Nephron (organoid): ENCODE results near the gene GDF15.
A peak's percentile ranks its signal among the peaks of the same experiment; 100 is the strongest.

Experiments
- H3K27ac Mint-ChIP-seq, 3 experiments: 2 replicates each; pipeline ENCODE4 v1.8.0; 2020; ENCODE audit warnings: mixed read lengths in 3 of 3, mild to moderate bottlenecking in 2 of 3, moderate library complexity in 1 of 3
- H3K27me3 Mint-ChIP-seq: 2 replicates; pipeline ENCODE4 v1.8.0; 2021; ENCODE audit warnings: low read depth, mild to moderate bottlenecking, moderate library complexity, mixed read lengths
- H3K36me3 Mint-ChIP-seq: 2 replicates; pipeline ENCODE4 v1.8.0; 2020; ENCODE audit warnings: low read depth, mixed read lengths
- H3K4me1 Mint-ChIP-seq: 2 replicates; pipeline ENCODE4 v1.8.0; 2020; ENCODE audit warnings: mixed read lengths
- H3K4me3 Mint-ChIP-seq, 3 experiments: 2 replicates each; pipeline ENCODE4 v1.8.0; 2020; ENCODE audit warnings: mild to moderate bottlenecking in 3 of 3, mixed read lengths in 3 of 3, moderate library complexity in 2 of 3
- H3K9me3 Mint-ChIP-seq: 2 replicates; pipeline ENCODE4 v1.8.0; 2020; ENCODE audit warnings: mixed read lengths
- TF ChIP-seq, protein P1 (sequence below), 3 experiments: fragments of 200-600 bp; sonication (generic); IDR thresholded peaks; one replicate each; pipeline ENCODE4 v1.5.0; 2021; ENCODE audit warnings: antibody characterized with exemption in 3 of 3; ENCODE audit not compliant: unreplicated experiment in 3 of 3

The GDF15 gene

DNA sequence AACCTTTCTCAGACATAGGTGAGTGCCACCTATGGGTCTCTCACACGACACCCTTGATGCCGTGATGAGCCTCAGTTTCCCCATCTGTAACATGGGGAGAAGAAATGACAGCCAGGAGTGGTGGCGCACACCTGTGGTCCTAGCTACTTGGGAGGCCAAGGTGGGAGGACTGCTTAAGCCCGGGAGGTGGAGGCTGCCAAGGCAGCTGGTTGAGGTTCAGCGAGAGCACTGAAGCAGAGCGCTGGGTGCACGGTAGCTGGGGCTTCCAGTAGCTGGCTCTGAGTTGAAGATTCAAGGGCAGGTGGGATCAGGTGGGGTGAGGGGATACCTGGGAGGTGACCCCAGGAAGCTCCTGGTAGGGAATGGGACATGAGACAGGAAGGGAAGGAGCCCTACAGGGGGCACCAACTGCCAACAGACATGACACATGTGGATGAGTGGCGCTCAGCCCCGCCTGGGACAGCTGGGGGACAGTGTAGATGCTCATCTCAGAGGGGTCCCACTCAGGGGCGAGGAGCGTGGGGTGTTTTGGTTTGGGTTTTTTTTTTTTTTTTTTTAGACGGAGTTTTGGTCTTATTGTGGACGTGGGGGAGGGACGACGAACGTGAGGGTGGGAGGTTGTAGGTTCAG is 26.8 kb downstream of the GDF15 start:
- Mint-ChIP-seq H3K27me3 (peaks cover 5% of the 10 kb centered on the region), H3K27ac (peak overlapping the region; percentile 42 to 76 (median 54)), H3K9me3 (no peaks in the 10 kb centered on the region), H3K4me1 (peaks cover 40% of the 10 kb centered on the region), H3K36me3 (no peaks in the 10 kb centered on the region), H3K4me3 (peak overlapping the region in 2 of 3 experiments; percentile 11 to 26)
- TF ChIP-seq, protein P1, sequence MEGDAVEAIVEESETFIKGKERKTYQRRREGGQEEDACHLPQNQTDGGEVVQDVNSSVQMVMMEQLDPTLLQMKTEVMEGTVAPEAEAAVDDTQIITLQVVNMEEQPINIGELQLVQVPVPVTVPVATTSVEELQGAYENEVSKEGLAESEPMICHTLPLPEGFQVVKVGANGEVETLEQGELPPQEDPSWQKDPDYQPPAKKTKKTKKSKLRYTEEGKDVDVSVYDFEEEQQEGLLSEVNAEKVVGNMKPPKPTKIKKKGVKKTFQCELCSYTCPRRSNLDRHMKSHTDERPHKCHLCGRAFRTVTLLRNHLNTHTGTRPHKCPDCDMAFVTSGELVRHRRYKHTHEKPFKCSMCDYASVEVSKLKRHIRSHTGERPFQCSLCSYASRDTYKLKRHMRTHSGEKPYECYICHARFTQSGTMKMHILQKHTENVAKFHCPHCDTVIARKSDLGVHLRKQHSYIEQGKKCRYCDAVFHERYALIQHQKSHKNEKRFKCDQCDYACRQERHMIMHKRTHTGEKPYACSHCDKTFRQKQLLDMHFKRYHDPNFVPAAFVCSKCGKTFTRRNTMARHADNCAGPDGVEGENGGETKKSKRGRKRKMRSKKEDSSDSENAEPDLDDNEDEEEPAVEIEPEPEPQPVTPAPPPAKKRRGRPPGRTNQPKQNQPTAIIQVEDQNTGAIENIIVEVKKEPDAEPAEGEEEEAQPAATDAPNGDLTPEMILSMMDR (IDR thresholded peaks at IDR 0.05; ENCODE audit: unreplicated experiment in 3 of 3) = no peak

DNA sequence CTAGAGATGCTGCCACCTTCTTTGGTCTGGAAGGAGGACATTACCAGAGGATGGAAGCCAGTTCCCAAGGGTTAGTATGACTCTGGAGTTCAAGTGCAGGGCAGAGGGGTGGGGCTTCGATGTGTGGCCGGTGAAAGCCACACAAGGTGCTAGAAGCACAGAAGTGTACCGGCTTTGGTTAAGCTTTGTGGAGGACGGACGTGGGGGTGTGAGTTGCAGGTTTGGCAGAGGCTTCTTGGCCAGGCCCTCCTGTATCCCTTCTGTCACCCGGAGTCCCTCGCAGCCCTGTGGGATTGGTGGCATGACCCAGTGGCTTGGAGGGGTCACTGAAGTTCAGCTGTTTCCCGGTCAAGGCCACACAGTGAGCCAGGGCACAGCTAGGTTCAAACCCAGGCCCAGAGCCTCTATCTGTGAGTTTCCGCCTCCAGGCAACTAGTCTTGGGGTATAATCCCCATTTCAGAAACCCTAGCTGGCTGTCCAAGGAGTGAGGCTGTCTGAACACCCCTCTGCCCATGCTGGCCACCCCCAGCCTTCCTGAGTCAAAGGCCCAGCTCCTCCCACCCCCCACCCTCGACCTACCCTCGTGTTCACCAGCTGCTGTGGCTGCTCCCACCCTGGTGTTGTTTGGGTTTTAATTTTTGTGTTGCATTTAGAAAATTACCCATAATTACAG is 28.7 kb downstream of the GDF15 start:
- peaks cover 53% of the 10 kb centered on the region for H3K4me1 Mint-ChIP-seq
- no peaks in the 10 kb centered on the region for H3K9me3 Mint-ChIP-seq
- peaks cover 5% of the 10 kb centered on the region for H3K27me3 Mint-ChIP-seq
- peak overlapping the region; percentile 98 to 99 (median 98) for H3K27ac Mint-ChIP-seq
- TF ChIP-seq, protein P1 (IDR thresholded peaks at IDR 0.05; ENCODE audit: unreplicated experiment in 3 of 3) = no peak
- peak overlapping the region; percentile 76 to 81 (median 78) for H3K4me3 Mint-ChIP-seq
- H3K36me3 Mint-ChIP-seq = no peaks in the 10 kb centered on the region

DNA sequence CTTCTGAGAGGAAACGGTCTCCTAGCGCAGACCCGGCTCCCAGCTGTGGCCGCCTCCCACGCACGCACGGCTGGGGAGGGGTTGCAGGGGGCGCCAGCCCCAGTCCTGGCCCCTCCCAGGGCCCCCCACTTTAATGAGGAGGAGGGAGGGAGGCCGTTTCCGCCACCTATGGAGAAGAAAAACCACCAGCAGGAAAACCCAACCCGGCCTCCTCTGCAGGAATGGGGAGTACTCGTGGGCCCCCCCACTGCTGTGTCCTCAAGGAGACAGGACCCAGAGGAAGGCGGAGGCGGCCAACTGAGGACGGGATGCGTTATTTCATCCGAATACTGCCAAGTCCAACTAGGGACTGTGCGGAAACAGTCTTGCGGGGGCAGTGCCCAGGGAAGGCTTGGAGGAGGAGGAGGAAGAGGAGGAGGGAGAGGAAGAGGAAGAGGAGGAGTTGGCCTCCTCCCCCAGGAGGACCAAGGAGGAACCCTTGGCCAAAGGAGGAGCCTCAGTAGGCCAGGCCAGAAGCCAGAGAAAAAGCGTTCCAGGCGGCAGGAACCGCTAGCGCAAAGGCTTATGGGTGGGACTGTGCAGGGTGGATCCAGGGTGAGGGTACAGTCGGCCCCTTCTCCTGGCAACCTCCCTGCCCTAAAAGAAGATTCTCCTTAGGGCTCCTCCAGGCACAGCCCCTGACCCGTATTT is 29.4 kb downstream of the GDF15 start:
- peaks cover 56% of the 10 kb centered on the region for H3K4me1 Mint-ChIP-seq
- TF ChIP-seq, protein P1 (IDR thresholded peaks at IDR 0.05; ENCODE audit: unreplicated experiment in 3 of 3) = no peak
- H3K27me3 Mint-ChIP-seq = peaks cover 5% of the 10 kb centered on the region
- no peaks in the 10 kb centered on the region for H3K9me3 Mint-ChIP-seq
- no peaks in the 10 kb centered on the region for H3K36me3 Mint-ChIP-seq
- peak overlapping the region; percentile 76 to 82 (median 81) for H3K4me3 Mint-ChIP-seq
- H3K27ac Mint-ChIP-seq = peak overlapping the region; percentile 98 to 99 (median 98)

DNA sequence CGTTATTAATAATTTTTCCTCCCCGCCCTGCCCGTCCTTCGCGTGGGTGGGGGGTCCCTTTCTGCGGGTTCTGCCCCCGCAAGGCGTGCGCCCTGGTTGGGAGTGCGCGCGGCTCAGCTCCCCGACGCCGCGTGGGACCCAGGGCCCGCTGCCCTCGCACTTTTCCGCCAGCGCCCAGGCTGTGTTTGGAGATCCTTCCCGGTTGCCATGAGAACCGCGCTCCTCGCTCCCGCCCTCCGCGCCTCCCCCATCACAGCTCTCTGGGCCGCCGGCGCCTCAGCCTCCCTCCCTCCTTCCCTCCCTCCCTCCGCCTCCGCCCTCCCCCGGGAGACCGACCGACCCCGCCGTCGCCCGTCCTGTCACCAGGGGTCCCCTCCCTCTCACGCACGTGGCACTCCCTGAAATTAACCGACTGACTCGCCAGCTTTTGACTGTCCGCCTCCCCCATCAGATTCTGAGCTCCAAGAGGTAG is 30.9 kb downstream of the GDF15 start:
- Mint-ChIP-seq H3K36me3 (no peaks in the 10 kb centered on the region), H3K4me3 (peak overlapping the region; percentile 80 to 83 (median 81)), H3K4me1 (peaks cover 61% of the 10 kb centered on the region), H3K27ac (peak overlapping the region; percentile 98 to 99 (median 98)), H3K27me3 (peaks cover 5% of the 10 kb centered on the region), H3K9me3 (no peaks in the 10 kb centered on the region)
- TF ChIP-seq, protein P1 (IDR thresholded peaks at IDR 0.05; ENCODE audit: unreplicated experiment in 3 of 3) = no peak

DNA sequence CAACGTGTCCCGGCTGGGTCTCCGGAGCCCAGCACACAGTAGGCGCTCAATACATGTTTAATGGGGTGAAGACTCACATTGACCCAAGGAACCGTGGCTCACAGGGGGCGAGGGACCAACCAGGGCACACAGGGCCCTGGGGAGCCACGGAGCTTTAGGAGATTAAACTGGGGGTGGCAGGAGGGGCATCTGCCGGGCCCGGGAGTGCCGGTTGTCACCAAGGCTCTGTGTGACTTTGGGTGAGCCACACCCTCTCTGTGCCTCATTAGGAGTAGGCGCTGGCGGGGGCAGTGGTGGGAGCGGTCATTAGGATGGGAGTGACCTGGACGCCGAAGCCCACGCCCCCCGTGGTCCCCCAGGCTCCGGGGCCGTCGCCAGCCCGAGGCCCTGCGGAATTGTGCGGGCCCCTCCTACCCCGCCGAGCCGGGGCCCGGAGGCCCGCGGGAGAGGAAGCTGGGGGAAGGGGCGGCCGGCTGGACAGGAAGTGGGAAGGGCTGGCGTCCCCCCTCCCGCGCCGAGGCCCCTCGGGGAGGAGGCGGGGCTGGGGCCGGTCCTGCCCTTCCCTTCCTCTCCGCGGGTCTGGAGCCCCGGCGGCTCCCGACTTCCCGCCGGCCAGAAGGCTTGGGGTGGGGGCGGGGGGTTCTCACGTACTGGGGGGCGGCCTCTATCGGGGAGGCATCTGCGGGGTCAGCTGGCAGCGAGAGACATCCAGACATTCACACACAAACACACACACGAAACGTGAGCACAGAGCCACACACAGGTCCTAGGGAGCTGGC is 31.5 kb downstream of the GDF15 start:
- peak overlapping the region; percentile 81 to 88 (median 87) for H3K4me3 Mint-ChIP-seq
- H3K36me3 Mint-ChIP-seq = no peaks in the 10 kb centered on the region
- peaks cover 5% of the 10 kb centered on the region for H3K27me3 Mint-ChIP-seq
- TF ChIP-seq, protein P1 (IDR thresholded peaks at IDR 0.05; ENCODE audit: unreplicated experiment in 3 of 3) = no peak
- no peaks in the 10 kb centered on the region for H3K9me3 Mint-ChIP-seq
- H3K27ac Mint-ChIP-seq = peak overlapping the region; percentile 98 to 99 (median 98)
- peaks cover 66% of the 10 kb centered on the region for H3K4me1 Mint-ChIP-seq
